PC-3 (cell line): ENCODE results near the gene RHOH. TPM values are rescaled to one million over a fixed set of nuclear protein-coding genes. Genes with fewer than 3 reads are reported as not detected.

Experiments
- ATAC-seq: fragments of 200-7000 bp; cut with Tn5 transposase; 2 replicates; pipeline ENCODE4 v1.9.1; 2020; ENCODE audit warnings: mild to moderate bottlenecking, moderate library complexity
- BruUV-seq: library from RNA; stranded (reverse); fragments of 400-500 nt; replicated peaks from 2 replicates; lab custom pipeline; 2021; lab: Mats Ljungman, UMichigan
- CTCF ChIA-PET: fragments of 300-600 bp; sonication (Branson Sonifier 250); formaldehyde crosslinking; loops from one replicate; lab custom pipeline; 2022; ENCODE audit warnings: antibody characterized with exemption; lab: Charles Lee
- POLR2A ChIA-PET: fragments of 300-600 bp; sonication (Branson Sonifier 250); formaldehyde crosslinking; loops from one replicate; lab custom pipeline; 2022; ENCODE audit warnings: antibody characterized with exemption; ENCODE audit not compliant: unreplicated experiment; lab: Charles Lee
- DNase-seq: peaks from one replicate; pipeline ENCODE4 v3.0.0-alpha.2; 2015
- H2AFZ ChIP-seq: fragments of 300-600 bp; sonication (generic); 2 replicates; pipeline ENCODE4 v1.6.0; 2016; ENCODE audit warnings: antibody characterized with exemption, low read length
- H3F3A ChIP-seq: fragments of 300-600 bp; sonication (generic); one replicate; pipeline ENCODE4 v1.6.0; 2017; ENCODE audit warnings: antibody characterized with exemption, low read length, control low read depth, mild to moderate bottlenecking; ENCODE audit not compliant: unreplicated experiment
- H3K27ac ChIP-seq: fragments of 300-600 bp; sonication (generic); 2 replicates; pipeline ENCODE4 v1.5.1; 2016; ENCODE audit warnings: mild to moderate bottlenecking, low read length
- H3K27me3 ChIP-seq: fragments of 300-600 bp; sonication (generic); 2 replicates; pipeline ENCODE4 v1.6.1; 2016; ENCODE audit warnings: low read length, mixed read lengths
- H3K36me3 ChIP-seq: fragments of 300-600 bp; sonication (generic); 2 replicates; pipeline ENCODE4 v1.6.1; 2016; ENCODE audit warnings: low read depth, mixed run types, low read length, mixed read lengths
- H3K4me1 ChIP-seq: fragments of 300-600 bp; sonication (generic); 2 replicates; pipeline ENCODE4 v1.5.1; 2016; ENCODE audit warnings: low read length; ENCODE audit not compliant: insufficient read depth
- H3K4me2 ChIP-seq: fragments of 300-600 bp; sonication (generic); 2 replicates; pipeline ENCODE4 v1.6.0; 2016; ENCODE audit warnings: low read length
- H3K4me3 ChIP-seq: fragments of 300-600 bp; sonication (generic); 2 replicates; pipeline ENCODE4 v1.5.1; 2016; ENCODE audit warnings: mild to moderate bottlenecking, low read length, mixed read lengths
- H3K79me2 ChIP-seq: fragments of 300-600 bp; sonication (generic); 2 replicates; pipeline ENCODE4 v1.6.1; 2017; ENCODE audit warnings: low read length, mixed read lengths
- H3K9ac ChIP-seq: fragments of 300-600 bp; sonication (generic); 2 replicates; pipeline ENCODE4 v1.6.0; 2016; ENCODE audit warnings: mild to moderate bottlenecking, low read length
- H3K9me2 ChIP-seq: fragments of 300-600 bp; sonication (generic); replicated peaks from 2 replicates; pipeline ENCODE4 v1.6.1; 2016; ENCODE audit warnings: mixed run types, low read length, mixed read lengths
- H3K9me3 ChIP-seq: fragments of 300-600 bp; sonication (generic); 2 replicates; pipeline ENCODE4 v1.6.1; 2016; ENCODE audit warnings: low read length, mixed read lengths
- H4K20me1 ChIP-seq: fragments of 300-600 bp; sonication (generic); 2 replicates; pipeline ENCODE4 v1.6.1; 2016; ENCODE audit warnings: low read length, mixed read lengths
- EZH2 ChIP-seq: fragments of 300-600 bp; sonication (generic); IDR thresholded peaks from one replicate; pipeline ENCODE4 v1.6.1; 2017; ENCODE audit warnings: antibody characterized with exemption, mild to moderate bottlenecking, low read length; ENCODE audit not compliant: unreplicated experiment
- EZH2phosphoT487 ChIP-seq: fragments of 300-600 bp; sonication (generic); IDR thresholded peaks from 2 replicates; pipeline ENCODE4 v1.6.1; 2018; ENCODE audit warnings: mild to moderate bottlenecking, antibody characterized with exemption, low read length, borderline replicate concordance
- intact Hi-C: fragments of 100-400 bp; cut with micrococcal nuclease; formaldehyde crosslinking; loops from 2 replicates; pipeline ENCODE4 v1.9.0; 2023
- total RNA-seq: library from RNA; depleted of rRNA; stranded (reverse); fragments of >200 nt; gene quantifications from 2 replicates; pipeline ENCODE4 v1.2.3, GENCODE V29; 2014
- TF ChIP-seq, protein P1 (sequence below): fragments of 300-600 bp; sonication (generic); conservative IDR thresholded peaks from 2 replicates; pipeline ENCODE4 v1.5.1; 2017; ENCODE audit warnings: antibody characterized with exemption, low read depth, mild to moderate bottlenecking, low read length

RHOH gene
- total RNA-seq, 1 experiment from 2014 or later = not detected

DNA sequence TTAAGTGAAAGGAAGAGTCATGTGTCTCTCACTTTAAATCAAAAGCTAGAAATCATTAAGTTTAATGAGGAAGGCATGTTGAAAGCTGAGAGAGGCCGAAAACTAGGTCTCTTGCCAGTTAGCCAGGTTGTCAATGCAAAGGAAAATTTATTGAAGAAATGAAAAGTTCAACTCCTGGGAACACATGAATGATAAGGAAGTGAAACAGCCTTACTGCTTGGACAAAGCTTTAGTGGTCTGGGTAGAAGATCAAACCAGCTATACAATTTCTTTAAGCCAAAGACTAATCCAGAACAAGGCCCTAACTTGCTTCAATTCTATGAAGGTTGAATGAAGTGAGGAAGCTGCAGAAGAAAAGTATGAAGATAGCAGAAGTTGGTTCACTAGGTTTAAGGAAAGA, 24.9 kb downstream of the RHOH start:
- intact Hi-C loops = no loop called here
- Histone ChIP-seq H4K20me1 (no peaks in the 10 kb centered on the region), H3K4me2 (no peak overlapping the region), H3K36me3 (no peaks in the 10 kb centered on the region), H3K27me3 (no peaks in the 10 kb centered on the region), H3K9me2 (no peaks in the 10 kb centered on the region), H3F3A (no peaks in the 10 kb centered on the region), H3K27ac (no peak overlapping the region), H3K9ac (no peak overlapping the region), H3K9me3 (no peaks in the 10 kb centered on the region), H3K4me3 (no peak overlapping the region), H3K4me1 (no peaks in the 10 kb centered on the region), H3K79me2 (no peaks in the 10 kb centered on the region), H2AFZ (no peak overlapping the region)
- ATAC-seq (no peak), DNase-seq (no peak)
- TF ChIP-seq EZH2 (no peak), EZH2phosphoT487 (no peak)
- TF ChIP-seq, protein P1, sequence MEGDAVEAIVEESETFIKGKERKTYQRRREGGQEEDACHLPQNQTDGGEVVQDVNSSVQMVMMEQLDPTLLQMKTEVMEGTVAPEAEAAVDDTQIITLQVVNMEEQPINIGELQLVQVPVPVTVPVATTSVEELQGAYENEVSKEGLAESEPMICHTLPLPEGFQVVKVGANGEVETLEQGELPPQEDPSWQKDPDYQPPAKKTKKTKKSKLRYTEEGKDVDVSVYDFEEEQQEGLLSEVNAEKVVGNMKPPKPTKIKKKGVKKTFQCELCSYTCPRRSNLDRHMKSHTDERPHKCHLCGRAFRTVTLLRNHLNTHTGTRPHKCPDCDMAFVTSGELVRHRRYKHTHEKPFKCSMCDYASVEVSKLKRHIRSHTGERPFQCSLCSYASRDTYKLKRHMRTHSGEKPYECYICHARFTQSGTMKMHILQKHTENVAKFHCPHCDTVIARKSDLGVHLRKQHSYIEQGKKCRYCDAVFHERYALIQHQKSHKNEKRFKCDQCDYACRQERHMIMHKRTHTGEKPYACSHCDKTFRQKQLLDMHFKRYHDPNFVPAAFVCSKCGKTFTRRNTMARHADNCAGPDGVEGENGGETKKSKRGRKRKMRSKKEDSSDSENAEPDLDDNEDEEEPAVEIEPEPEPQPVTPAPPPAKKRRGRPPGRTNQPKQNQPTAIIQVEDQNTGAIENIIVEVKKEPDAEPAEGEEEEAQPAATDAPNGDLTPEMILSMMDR = no peak
- POLR2A ChIA-PET = no interaction called here
- CTCF ChIA-PET = no interaction called here
- BruUV-seq = no TSS peak

GRCh38 chr4:40223343-40223742, 26.5 kb downstream of the RHOH start:
- Histone ChIP-seq H3K9ac (no peak overlapping the region), H3K9me3 (no peaks in the 10 kb centered on the region), H2AFZ (no peak overlapping the region), H3K4me1 (no peaks in the 10 kb centered on the region), H3K4me2 (no peak overlapping the region), H3F3A (no peaks in the 10 kb centered on the region), H4K20me1 (no peaks in the 10 kb centered on the region), H3K36me3 (no peaks in the 10 kb centered on the region), H3K79me2 (no peaks in the 10 kb centered on the region), H3K4me3 (no peak overlapping the region), H3K27ac (no peak overlapping the region), H3K9me2 (no peaks in the 10 kb centered on the region), H3K27me3 (no peaks in the 10 kb centered on the region)
- no TSS peak for BruUV-seq
- intact Hi-C loops = no loop called here
- ATAC-seq = no peak
- TF ChIP-seq EZH2 = no peak
- TF ChIP-seq, protein P1 = no peak
- no peak for TF ChIP-seq EZH2phosphoT487
- no peak for DNase-seq
- ChIA-PET CTCF (no interaction called here), POLR2A (no interaction called here)

GRCh38 chr4:40224432-40224831, 27.6 kb downstream of the RHOH start:
- no peak overlapping the region for H3K9ac ChIP-seq
- no peaks in the 10 kb centered on the region for H3F3A ChIP-seq
- H2AFZ ChIP-seq = no peak overlapping the region
- no peak overlapping the region for H3K4me2 ChIP-seq
- H3K9me3 ChIP-seq = no peaks in the 10 kb centered on the region
- H3K27me3 ChIP-seq = no peaks in the 10 kb centered on the region
- H3K4me3 ChIP-seq = no peak overlapping the region
- no peak for DNase-seq
- H3K27ac ChIP-seq = no peak overlapping the region
- H3K79me2 ChIP-seq = no peaks in the 10 kb centered on the region
- H4K20me1 ChIP-seq = no peaks in the 10 kb centered on the region
- CTCF ChIA-PET = no interaction called here
- intact Hi-C loops = no loop called here
- POLR2A ChIA-PET = no interaction called here
- no TSS peak for BruUV-seq
- H3K4me1 ChIP-seq = no peaks in the 10 kb centered on the region
- no peaks in the 10 kb centered on the region for H3K36me3 ChIP-seq
- TF ChIP-seq, protein P1 = no peak
- TF ChIP-seq EZH2phosphoT487 = no peak
- TF ChIP-seq EZH2 = no peak
- no peak for ATAC-seq
- H3K9me2 ChIP-seq = no peaks in the 10 kb centered on the region
